Stomach (tissue), 9 donors: ENCODE measurements around the gene INS. TPM values are rescaled to one million over a fixed set of nuclear protein-coding genes. Genes with fewer than 3 reads are reported as not detected.

ENCODE experiments used
- DNase-seq, 2 donors: peaks; one replicate each; pipeline versions ENCODE4 v3.0.0 to v3.0.0-alpha.2; 2013 to 2019
- H3K27ac ChIP-seq, 5 donors: fragments of 200-600 bp in 4 of 5; sonication (generic) in 4 of 5; one replicate each; pipeline ENCODE4 v1.5.1; 2013 to 2019; ENCODE audit warnings: mild to moderate bottlenecking in 1 of 5, moderate library complexity in 1 of 5
- H3K27me3 ChIP-seq, 3 donors: fragments of 200-600 bp; sonication (generic); one replicate each; pipeline ENCODE4 v1.5.1; 2017 to 2019; ENCODE audit warnings: mixed run types in 1 of 3
- H3K36me3 ChIP-seq, 4 donors: fragments of 200-600 bp; sonication (generic); 1 replicate in 3 of 4; 2 replicates in 1 of 4; pipeline ENCODE4 v1.5.1; 2016 to 2019
- H3K4me1 ChIP-seq, 4 donors: fragments of 200-600 bp; sonication (generic); one replicate each; pipeline ENCODE4 v1.5.1; 2016 to 2019
- H3K4me3 ChIP-seq, 4 donors: fragments of 200-600 bp; sonication (generic) in 3 of 4; one replicate each; pipeline ENCODE4 v1.5.1; 2016 to 2019; ENCODE audit warnings: mild to moderate bottlenecking in 1 of 4
- H3K9me3 ChIP-seq, 4 donors: fragments of 200-600 bp; sonication (generic); one replicate each; pipeline ENCODE4 v1.5.1; 2016 to 2019
- EP300 ChIP-seq: sonication (generic); formaldehyde crosslinking; IDR thresholded peaks from one replicate; pipeline ENCODE4 v1.6.1; 2017; ENCODE audit warnings: antibody characterized with exemption
- POLR2A ChIP-seq, 4 donors: fragments of 450-650 bp; IDR thresholded peaks; one replicate each; pipeline ENCODE4 v1.6.1; 2016; ENCODE audit warnings: antibody characterized with exemption in 4 of 4, control low read depth in 2 of 4, mild to moderate bottlenecking in 1 of 4, moderate library complexity in 1 of 4
- POLR2AphosphoS5 ChIP-seq, 3 donors: sonication (generic); formaldehyde crosslinking; IDR thresholded peaks; one replicate each; pipeline ENCODE4 v1.6.1; 2016; ENCODE audit warnings: antibody characterized with exemption in 3 of 3
- WGBS, 5 donors: extraction: QIAGEN DNeasy Blood & Tissue Kit in 3 of 5; methylation state at CpG; one replicate each; pipeline versions ENCODE4 v1.1.5 to v1.1.7; 2013 to 2018; 5-methylcytosine and 5-hydroxymethylcytosine counted together
- intact Hi-C: fragments of 100-400 bp; cut with DNase I; formaldehyde crosslinking; loops from one replicate; pipeline ENCODE4 v1.15.1; 2023; ENCODE audit warnings: low total_unique reads
- polyA plus RNA-seq, 3 donors: library from polyadenylated mRNA; stranded (reverse); fragments of 200-250 nt; gene quantifications; one replicate each; pipeline ENCODE4 v1.2.3, GENCODE V29; 2013
- total RNA-seq, 5 donors: library from RNA; depleted of rRNA; stranded (reverse); fragments of >200 nt; gene quantifications; one replicate each; pipeline versions ENCODE4 v1.1.0 to v1.2.3, GENCODE V29; 2014 to 2016
- TF ChIP-seq, protein P1 (sequence below), 7 experiments: fragments of 450-650 bp in 4 of 7; fragments of 200-600 bp in 3 of 7; sonication (generic) in 3 of 7; IDR thresholded peaks; one replicate each; pipeline ENCODE4 v1.5.1; 2016 to 2019; ENCODE audit warnings: antibody characterized with exemption in 7 of 7, control low read depth in 2 of 7, mild to moderate bottlenecking in 1 of 7
- donor health status: healthy with polysubstance abuse.
- donor health status: Bipolar disorder and iron deficiency.
- donor health status: healthy.

Gene INS
- total and polyA plus RNA-seq, 8 donors = 7.2 to 37.6 TPM; not detected in 6

DNA sequence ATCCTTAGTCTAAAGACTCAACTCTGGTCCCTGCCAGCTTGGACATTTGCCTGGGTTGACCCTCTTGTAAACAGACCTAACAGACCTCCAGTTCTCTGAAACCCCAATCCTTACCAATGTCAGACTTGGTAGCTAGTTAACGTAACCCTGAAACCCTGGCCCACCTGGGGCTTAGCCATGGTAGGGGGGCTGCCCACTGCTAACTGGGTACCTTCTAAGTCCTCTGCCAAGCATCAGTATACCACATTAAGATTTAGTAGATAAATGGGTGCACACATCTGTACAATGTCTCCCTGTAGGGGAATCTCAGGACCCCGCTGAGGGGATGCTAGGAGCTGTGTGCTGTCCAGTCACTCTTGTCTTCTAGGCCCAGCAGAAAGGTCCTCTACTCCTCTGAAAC is 40.5 kb upstream of the INS start:
- H3K4me3 ChIP-seq = no peak overlapping the region
- DNase-seq = no peak
- WGBS, 5 donors = 69 to 96% (median 83%) methylated on average over 2 of the region's 2 CpGs
- intact Hi-C loops = no loop called here
- TF ChIP-seq EP300 (no peak), POLR2A (IDR thresholded peaks at IDR 0.05) (no peak), POLR2AphosphoS5 (IDR thresholded peaks at IDR 0.05) (no peak)
- TF ChIP-seq, protein P1, sequence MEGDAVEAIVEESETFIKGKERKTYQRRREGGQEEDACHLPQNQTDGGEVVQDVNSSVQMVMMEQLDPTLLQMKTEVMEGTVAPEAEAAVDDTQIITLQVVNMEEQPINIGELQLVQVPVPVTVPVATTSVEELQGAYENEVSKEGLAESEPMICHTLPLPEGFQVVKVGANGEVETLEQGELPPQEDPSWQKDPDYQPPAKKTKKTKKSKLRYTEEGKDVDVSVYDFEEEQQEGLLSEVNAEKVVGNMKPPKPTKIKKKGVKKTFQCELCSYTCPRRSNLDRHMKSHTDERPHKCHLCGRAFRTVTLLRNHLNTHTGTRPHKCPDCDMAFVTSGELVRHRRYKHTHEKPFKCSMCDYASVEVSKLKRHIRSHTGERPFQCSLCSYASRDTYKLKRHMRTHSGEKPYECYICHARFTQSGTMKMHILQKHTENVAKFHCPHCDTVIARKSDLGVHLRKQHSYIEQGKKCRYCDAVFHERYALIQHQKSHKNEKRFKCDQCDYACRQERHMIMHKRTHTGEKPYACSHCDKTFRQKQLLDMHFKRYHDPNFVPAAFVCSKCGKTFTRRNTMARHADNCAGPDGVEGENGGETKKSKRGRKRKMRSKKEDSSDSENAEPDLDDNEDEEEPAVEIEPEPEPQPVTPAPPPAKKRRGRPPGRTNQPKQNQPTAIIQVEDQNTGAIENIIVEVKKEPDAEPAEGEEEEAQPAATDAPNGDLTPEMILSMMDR (IDR thresholded peaks at IDR 0.05) = no peak
- peaks cover 14 to 22% (median 18%) of the 10 kb centered on the region in 4 donors for H3K4me1 ChIP-seq
- H3K27me3 ChIP-seq = no peaks in the 10 kb centered on the region
- H3K9me3 ChIP-seq = no peaks in the 10 kb centered on the region
- H3K27ac ChIP-seq = peak overlapping the region in 2 of 5 donors; percentile 40 to 59
- no peaks in the 10 kb centered on the region for H3K36me3 ChIP-seq

DNA sequence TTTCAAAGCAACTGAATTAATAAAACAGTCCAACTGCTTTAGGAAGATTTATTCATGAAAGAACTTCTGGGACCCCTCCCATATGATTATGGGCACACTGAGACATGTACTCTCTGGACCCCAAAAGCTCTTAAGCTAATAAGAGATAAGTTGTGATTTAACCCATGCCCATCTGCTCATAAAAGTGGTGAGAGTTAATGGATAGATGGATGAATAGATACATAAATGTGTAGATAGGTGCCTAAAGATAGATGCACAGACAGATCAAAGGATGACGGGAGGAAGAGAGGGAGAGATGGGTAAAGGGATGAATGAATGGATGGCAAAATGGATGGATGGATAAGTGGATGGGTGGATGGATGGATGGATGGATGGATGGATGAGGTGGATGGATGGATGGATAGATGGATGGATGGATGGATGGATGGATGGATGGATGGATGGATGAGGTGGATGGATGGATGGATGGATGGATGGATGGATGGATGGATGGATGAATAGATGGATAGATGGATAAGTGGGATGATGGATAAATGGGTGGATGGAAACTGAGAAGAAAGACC is 40.0 kb upstream of the INS start:
- intact Hi-C loops = no loop called here
- Histone ChIP-seq H3K36me3 (no peaks in the 10 kb centered on the region), H3K27ac (no peak overlapping the region), H3K4me3 (no peak overlapping the region), H3K27me3 (peaks cover 0 to 3% (median 0%) of the 10 kb centered on the region in 3 donors), H3K4me1 (peaks cover 14 to 22% (median 18%) of the 10 kb centered on the region in 4 donors), H3K9me3 (no peaks in the 10 kb centered on the region)
- 90 to 97% (median 92%) methylated on average over 1 of the region's 1 CpG for WGBS, 5 donors
- no peak for DNase-seq
- TF ChIP-seq POLR2AphosphoS5 (IDR thresholded peaks at IDR 0.05) (no peak), EP300 (no peak), POLR2A (IDR thresholded peaks at IDR 0.05) (no peak)
- TF ChIP-seq, protein P1 (IDR thresholded peaks at IDR 0.05) = no peak

GRCh38 chr11:2200536-2200935 is 39.5 kb upstream of the INS start:
- Histone ChIP-seq H3K9me3 (no peaks in the 10 kb centered on the region), H3K4me1 (peaks cover 14 to 22% (median 18%) of the 10 kb centered on the region in 4 donors), H3K27me3 (peaks cover 0 to 8% (median 3%) of the 10 kb centered on the region in 3 donors), H3K27ac (no peak overlapping the region), H3K4me3 (no peak overlapping the region), H3K36me3 (no peaks in the 10 kb centered on the region)
- intact Hi-C loops = no loop called here
- no peak for DNase-seq
- 81 to 84% (median 82%) methylated on average over 11 of the region's 11 CpGs for WGBS, 5 donors
- TF ChIP-seq, protein P1 (IDR thresholded peaks at IDR 0.05) = no peak
- TF ChIP-seq POLR2A (IDR thresholded peaks at IDR 0.05) (no peak), EP300 (no peak), POLR2AphosphoS5 (IDR thresholded peaks at IDR 0.05) (no peak)

DNA sequence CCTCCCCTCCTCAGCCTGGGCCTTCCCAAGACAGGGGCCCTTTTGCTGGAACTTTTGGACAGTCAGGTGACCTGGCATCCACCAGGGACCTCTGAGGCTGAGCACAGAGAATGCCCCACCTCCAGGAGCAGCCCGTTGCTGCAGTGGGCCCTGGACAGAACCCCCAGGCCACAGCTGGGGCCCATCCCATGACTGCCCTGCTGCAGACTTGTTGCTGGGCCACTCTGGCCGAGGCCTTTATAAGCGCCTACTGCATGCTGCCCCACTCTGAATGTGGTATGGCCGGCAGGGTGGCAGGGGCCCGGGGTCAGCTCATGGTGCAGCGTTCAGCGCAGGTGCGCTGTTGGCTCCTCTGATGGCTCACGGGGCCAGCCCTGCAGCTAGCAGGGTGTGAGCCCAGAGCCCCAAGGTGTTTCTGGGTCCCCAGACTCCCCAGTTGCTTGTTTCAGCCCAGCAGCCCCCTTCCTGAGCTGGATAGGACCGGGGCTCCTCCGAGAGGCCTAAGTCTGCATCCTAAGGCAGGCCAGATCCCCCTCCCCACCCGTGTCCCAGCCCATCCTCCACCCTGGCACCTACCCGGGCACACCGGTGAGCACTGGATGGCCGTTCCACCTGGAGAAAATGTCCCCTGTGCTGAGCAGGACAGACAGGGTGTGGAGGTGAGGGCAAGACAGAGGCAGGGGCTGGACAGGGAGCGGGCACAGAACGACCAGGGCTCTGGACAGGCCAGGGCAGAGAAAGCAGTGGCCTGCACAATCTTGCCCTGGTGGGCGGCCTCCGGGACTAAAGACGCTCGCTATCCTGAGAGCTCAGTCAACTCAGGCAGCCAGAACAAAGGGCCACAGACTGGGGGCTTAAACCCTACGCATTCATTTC is 38.7 kb upstream of the INS start:
- TF ChIP-seq POLR2A (IDR thresholded peaks at IDR 0.05) (no peak), POLR2AphosphoS5 (IDR thresholded peaks at IDR 0.05) (no peak), EP300 (no peak)
- TF ChIP-seq, protein P1 (IDR thresholded peaks at IDR 0.05) = no peak
- no peaks in the 10 kb centered on the region for H3K36me3 ChIP-seq
- peaks cover 14 to 23% (median 21%) of the 10 kb centered on the region in 4 donors for H3K4me1 ChIP-seq
- no peak overlapping the region for H3K27ac ChIP-seq
- intact Hi-C loops = loop anchor here (5.0 kb wide), 2 partner anchors 98 to 208 kb away; no protein-coding TSS in a partner anchor
- no peaks in the 10 kb centered on the region for H3K9me3 ChIP-seq
- WGBS, 5 donors = 86 to 89% (median 88%) methylated on average over 14 to 22 of the region's 22 CpGs
- H3K27me3 ChIP-seq = peaks cover 0 to 16% (median 4%) of the 10 kb centered on the region in 3 donors
- no peak overlapping the region for H3K4me3 ChIP-seq
- no peak for DNase-seq
